ENCODE data around the gene ZNF497.

The ZNF497 gene

DNA sequence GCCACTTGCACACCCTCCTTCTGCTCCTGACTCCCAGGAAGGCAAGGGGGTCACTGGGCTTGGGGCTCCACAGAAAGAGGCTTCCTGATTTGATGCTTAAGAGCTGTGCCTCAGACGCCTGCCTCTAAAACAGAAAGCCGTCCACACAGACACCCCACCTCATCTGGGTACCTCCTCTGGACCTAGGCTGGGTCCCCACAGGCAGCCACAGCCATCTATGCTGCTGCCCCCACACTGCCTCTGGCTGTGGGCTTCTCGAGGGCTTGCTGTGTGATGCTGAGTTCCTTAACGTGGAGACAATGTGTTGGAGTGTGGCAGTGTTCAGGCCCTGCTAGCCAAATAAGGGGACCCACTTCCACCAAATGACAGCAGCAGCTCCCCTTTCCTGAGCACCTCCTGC lies 44.3 kb downstream of the ZNF497 start:
- DNase-seq: no peak

- DNase-seq: no peak
Observed at GRCh38 chr19:58317476-58318072, 45.0 kb downstream of the ZNF497 start.

DNA sequence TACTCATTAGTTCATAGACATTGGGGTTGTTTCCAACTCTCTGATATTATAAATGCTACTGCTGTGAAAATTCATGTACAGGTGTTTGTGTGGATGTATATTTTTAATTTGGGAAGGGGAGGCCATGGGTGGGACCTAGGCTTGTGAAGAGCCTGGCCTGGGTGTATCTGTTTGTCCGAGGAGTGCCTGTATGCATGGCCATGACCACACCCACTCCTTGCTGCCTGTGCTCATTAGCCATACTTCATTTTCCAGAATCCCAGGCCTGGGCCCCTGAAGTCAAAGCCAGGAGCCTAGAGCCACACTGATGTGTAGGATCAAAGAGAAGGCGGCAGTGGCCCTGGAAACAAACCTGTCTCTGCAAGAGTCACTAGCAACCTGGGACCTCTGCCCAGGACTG lies 47.0 kb downstream of the ZNF497 start:
- no peak for DNase-seq

GRCh38 chr19:58311345-58311865 lies 51.1 kb downstream of the ZNF497 start:
- peak in 29 of 58 donors; percentile 3 to 65 (median 36) for DNase-seq

- DNase-seq: peak in 22 of 58 donors; percentile 2 to 54 (median 10)
Observed at GRCh38 chr19:58310685-58311084, 51.9 kb downstream of the ZNF497 start.

- DNase-seq: no peak
Observed at GRCh38 chr19:58307736-58308135, 54.8 kb downstream of the ZNF497 start.

DNA sequence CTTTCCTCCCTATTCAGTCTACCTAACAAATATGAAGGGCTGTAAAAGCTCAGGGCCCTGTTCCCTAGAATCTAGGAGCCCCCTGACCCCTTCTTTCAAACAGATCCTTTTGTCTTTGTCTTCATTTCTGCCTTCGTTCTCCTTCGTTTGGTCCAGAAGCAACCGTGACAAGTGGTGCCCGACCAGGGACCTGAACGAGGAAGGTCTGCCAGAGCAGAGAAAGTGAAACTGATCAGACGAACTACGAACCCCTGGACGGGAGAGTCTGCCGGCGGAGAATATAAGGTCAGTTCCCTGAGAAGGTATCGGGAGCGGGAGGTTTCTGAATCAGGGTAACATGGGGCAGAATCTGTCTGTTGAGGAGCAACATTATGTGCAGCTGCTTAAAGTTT lies 56.6 kb downstream of the ZNF497 start:
- no peak for DNase-seq

DNA sequence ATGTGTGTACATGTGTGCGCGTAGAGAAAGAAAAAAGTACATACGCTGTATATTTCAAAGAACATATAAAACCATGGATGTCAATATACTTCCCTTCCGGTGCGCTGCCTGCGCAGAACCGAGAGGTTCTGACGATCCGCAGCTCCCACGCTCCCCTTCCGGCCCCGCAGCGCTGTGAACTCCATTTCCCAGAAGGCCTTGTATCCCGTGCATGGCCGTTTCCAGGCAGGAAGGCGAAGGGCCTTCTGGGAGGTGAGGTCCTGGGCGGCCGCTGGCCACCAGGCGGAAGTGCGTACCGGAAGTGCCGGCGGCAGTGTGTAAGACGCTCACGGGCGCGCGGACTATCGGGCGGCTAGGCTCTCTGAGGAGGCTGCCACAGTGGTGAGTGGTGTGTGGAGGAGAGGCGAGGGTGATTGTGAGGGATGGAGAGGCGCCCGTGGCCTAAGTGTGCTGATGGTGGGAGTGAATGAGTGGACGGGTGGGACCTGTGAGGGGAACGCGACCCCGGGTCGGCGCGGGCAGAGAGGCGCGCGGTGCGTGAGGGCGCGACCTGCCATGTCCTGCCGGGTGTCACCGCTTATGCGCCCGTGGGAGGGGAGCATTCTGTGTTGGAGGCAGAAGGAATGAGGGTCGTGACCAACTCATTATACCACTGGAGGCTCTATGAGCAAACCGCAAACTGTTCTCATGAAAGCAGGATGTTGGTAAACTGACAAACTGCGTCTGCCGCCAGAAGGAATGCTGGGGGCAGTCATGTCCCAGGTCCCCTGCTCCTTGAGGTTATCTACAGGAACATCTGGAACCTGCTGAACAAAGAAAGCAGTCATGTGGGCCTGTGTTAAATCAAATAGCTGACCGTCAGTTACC lies 57.3 kb downstream of the ZNF497 start, which contains the start of gene ERVK3-1:
Gene ERVK3-1 (plus strand): TSS at position 313 of the 867 bp plus-strand sequence. CDS start 6,792 bp downstream, outside the sequence.
- peak; percentile 79 to 98 (median 94) for DNase-seq

DNA sequence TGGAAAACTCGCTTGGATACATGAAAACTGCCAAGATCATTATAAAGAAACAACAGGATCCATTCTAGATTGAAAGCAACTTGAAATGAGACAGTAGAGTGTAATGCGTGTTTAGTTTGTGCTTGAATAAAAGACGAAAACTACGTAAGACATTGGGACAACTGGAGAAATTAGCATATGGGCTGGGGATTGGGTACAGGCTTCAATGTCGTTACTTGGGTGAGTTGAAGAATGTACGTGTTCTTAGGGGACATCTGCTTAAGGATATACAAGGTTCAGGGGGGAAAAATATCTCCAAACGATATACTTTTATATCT lies 57.8 kb downstream of the ZNF497 start:
- peak in 1 of 58 donors; percentile 61 for DNase-seq

Data from anterior cingulate cortex (tissue), 58 donors.